Activated T-cell treated with anti-CD3 and anti-CD28 coated beads for 4 hours (primary cell): ENCODE measurements around the gene XRCC5.
"Not testable (repeated sequence)": the region's sequence is repeated elsewhere in the genome, so short reads cannot be mapped to it uniquely, and the experiment has no call there.

Experiments
- DNase-seq: peaks from one replicate; pipeline ENCODE4 v3.0.0-alpha.2; 2020

XRCC5 gene

DNA sequence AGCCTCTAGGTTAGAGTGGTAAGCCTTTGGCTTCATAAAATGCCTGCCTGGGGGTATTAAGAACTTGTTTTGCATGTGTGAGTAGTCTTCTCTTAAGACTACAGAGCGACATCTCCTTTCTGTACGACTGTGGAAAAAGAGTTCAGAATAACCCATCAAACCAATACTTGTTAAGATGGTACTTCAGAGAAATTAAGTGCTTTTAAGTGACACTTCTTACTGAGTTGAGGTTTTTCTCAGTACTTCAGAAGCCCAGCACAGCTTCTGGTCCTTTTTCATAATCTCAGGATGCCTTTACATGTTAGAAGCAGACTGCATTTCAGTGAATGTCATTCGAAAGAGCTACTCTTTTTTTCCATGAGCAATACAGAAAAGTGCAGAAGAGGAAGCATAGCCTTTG, 10.8 kb downstream of the XRCC5 start:
- DNase-seq, result no peak

DNA sequence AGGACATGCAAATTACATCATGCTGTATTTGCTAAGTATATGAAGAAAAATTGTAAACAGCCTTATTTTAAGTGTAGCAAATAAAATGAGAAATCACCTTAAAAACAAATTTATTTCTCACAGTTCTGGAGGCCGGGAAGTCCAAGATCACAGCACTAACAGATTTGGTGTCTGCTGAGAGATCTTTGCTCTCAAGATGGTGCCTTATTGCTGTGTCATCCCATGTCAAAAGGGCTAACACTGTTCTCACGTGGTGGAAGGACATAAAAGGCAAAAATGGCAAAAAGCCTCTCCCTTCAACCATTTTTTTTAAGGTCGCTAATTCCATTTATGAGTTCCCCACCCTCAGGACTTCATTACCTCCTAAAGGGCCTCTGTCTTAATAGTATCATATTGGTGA, 12.1 kb downstream of the XRCC5 start:
- no peak for DNase-seq

DNA sequence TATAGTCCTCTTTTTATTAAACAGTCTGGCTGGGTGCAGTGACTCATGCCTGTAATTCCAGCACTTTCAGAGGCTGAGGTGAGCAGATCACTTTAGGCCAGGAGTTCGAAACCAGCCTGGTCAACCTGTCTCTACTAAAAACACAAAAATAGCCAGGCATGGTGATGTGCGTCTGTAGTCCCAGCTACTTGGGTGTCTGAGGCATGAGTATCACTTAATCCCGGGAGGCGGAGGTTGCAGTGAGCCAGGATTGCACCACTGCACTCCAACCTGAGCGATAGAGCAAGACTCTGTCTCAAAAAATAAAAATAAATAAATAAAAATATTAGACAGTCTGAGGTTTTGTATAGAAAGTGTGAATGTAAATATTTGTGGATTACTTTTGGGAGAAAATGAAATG, 17.8 kb downstream of the XRCC5 start:
- DNase-seq, result no peak

DNA sequence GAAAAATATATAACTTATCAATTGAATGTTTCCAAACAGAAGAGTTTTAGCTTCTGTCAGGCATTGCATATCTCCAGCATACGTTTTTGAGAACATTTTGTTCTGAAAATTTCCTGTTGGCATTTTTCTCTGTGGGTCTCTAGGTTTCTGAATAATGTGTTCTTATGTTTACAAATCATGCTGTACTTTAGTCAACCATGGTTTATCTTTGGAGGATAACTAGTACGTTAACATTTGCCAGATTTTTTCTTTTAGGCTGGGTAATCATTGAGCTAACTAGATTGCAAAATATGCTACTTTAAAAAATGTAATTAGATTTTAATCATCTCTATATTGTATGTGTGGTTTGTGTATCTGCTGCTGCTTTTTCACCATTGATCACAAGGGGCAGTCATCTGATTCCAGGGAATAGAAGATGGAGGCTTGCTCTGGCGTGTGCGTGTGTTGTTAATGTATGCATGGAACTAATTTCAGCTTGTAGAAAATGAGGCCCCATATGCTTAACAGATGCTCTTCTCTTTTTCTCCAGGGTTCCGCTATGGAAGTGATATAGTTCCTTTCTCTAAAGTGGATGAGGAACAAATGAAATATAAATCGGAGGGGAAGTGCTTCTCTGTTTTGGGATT, 21.3 kb downstream of the XRCC5 start:
- DNase-seq, result no peak

DNA sequence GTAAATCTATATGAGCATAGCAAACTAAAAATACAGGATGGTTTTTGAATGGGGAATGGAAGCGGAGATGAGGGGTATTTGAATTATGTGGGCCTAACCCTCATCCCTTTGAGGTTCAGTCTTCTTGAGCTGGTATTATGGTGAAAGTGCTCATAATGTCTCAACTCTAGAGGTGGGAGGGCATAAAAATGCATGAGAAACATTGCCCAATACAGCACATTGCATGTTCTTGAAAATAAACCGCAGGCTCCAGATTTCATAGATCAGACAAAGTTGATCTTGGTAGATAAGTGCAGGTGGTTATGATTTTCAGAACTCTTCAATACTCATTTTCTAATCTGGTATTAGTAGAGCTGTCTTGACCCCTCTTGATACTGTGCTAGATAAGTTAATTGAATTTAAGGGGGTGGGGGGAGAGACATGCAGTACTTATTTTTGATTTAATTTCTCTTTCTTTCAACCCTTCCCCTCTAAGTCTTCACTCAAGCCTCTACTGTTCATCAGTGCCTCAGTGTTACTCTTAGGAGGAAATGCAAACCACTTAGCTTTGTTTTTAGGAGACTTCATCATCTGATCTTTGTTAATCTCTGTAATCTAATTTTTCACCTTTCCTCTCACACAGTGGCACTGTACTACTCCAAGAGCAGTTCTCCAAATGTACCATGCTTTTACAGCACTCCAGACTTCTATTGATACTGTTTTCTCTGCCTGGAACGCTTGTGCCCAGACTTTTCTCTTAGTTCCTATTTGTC, 22.2 kb downstream of the XRCC5 start:
- DNase-seq, result no peak

DNA sequence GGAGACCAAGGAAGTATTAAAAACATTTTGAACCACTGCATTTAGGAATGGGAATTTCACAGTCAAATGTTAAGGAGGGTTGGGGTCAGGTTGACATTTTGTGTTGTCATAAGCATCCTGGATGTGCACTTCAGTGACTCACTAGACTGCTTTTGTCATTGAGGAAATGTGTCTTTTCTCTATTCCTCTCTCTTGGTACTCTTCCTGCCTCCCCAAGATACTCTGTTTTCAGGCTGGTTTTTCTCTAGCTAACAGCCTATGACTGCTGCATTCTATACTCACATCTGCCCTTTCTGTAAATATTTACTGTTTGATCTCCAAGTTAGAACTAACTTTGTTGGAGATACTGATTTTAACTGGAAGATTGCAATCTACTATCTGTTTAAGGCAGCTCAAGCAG, 23.4 kb downstream of the XRCC5 start:
- no peak for DNase-seq

DNA sequence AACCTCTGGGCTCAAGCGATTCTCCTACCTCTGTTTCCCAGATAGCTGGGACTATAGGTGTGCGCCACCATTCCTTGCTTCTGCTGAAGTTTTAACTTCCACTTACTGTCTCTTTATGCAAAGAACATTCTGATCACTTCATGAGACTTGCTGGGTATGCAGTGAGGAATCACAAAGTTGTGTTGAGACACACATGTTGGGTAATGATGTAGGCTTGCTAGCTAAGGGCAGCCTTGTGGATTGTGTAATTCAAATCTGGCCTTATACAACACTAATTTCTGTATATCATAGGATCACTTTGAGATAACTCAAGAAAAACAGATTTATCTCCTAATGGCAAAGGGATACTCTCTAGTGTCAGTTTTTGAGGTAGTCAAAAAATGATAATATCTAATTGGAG, 24.2 kb downstream of the XRCC5 start:
- DNase-seq, result no peak

DNA sequence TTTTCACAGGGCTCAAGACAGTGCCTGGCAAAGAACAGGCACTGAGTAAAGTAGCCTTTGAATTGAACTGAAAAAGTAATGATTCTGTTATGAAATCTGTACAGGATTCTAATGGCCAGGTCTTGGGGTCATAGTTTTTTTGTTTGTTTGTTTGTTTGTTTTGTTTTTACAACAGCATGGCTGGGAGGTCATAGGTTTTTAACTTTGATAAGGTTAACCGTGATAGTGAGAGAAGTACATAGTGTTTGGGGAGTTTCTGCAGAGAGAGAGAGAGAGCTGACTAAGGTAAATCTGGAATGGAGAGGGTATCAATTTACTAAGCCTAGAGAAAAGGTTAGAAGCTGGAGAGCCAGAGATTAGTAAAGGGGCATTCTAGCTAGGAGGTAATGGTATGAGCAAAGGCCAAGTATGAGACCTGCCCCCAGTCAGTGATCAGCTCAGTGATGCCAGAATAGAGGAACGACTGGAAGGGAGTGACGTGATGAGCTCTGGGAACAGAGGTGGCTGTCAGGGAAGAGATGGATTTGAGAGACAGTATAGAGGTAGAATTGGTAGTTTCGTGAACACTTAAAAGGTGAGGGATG, 25.9 kb downstream of the XRCC5 start:
- DNase-seq, result no peak

DNA sequence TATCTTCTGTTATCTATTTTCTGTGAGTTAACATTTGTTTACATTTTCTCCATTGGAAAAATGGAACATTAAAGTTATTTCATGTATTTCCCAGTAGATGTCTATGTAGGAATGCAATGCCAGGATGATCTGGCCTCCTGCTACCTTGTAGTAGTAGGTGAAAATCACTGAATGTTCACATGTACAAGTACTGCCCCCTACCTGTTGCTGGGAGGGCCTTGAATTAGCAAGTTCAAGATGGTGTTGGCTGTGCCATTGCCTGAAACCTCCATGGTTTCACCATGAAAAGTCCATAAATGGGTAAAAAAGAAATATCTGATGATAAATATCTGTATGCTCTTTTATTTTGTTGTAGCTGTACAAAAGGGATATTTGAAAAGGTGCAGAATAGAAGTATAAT, 30.7 kb downstream of the XRCC5 start:
- DNase-seq, result no peak

DNA sequence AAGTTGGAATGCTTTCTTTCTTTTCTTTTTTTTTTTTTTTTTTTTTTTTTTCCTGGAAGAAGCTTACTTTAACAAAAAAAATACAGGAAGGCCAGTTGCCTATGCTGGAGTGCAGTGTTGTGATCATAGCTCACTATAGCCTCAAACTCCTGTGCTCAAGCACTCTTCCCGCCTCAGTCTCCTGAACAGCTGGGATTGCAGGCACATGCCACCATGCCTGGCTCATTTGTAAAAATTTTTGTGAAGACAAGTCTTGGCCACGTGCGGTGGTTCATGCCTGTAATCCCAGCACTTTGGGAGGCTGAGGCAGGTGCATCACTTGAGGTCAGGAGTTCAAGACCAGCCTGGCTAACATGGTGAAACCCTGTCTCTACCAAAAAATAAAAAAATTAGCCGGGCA, 32.4 kb downstream of the XRCC5 start:
- DNase-seq, result not testable (repeated sequence)

DNA sequence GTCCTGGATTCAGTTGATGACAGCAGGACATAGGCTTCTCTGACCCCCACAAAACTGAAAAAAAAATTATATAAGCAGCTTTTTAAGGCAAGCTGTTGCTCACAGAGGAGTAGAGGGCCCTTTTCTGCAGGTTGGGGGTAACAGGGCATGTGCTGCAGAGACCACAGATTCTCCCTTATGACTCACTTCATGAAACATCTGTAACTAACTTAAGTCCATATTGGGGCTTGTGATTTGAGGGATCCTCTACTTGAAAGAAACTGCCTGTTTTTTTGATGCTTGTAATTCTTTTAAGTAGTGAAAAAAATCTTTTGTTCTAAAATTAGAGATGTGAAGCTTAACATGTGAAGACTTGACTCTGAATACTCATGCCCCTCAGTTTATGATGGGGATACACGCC, 33.4 kb downstream of the XRCC5 start:
- no peak for DNase-seq

DNA sequence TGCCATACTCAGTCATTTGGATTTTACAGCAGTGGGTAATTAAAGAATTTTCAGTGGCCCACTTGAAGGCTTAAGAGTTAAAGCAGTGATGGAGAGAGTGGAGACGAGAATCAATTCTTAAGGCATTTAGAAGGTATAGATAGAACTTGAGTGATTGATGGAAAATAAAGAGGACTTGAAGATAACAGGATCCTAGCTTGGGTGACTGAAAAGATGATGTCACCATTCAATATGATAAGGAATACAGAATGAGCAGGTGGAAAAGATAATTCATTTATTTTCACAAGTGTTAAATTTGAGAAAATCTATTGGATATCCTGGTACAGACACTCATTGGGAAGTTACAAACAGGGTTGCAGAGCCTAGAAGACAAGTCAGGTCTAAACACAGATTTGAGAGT, 35.2 kb downstream of the XRCC5 start:
- DNase-seq, result no peak

DNA sequence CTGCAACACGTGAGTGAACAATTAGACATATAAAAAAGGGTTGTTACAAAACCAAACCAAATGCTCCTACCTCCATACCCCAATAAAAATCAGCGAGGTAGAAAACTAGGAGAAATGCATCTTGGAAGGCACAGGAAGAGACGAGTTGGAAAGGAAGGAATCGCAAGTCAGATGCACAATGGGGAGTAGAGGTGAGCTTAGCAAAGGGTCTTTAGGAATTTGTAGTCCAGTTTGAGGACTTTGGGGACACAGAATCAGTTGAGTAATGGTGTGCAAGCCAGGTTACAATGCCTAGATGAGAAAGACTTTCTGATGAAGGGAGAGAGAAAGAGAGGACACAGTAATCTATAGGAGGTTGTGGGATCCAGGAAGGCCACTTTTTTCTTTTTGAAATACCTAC, 35.7 kb downstream of the XRCC5 start:
- DNase-seq, result no peak

DNA sequence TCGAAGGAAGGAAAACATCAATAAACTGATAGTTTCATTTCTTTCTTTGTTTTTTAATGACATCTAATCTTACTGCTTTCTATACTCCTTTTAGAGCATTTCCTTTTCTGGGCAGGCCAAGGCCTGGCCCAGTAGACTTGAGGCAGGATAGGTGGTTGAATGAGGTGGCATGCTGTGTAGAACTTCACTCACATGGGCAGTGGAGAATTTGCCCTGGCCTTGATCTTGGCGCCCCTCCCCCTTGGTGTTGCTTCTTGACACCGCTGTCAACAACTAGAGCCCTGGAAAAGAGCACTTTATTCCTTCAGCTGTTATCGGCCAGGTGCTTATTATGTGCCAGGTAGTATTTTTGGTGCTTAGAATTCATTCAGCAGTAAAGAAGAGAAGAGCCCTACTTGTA, 37.4 kb downstream of the XRCC5 start:
- no peak for DNase-seq

DNA sequence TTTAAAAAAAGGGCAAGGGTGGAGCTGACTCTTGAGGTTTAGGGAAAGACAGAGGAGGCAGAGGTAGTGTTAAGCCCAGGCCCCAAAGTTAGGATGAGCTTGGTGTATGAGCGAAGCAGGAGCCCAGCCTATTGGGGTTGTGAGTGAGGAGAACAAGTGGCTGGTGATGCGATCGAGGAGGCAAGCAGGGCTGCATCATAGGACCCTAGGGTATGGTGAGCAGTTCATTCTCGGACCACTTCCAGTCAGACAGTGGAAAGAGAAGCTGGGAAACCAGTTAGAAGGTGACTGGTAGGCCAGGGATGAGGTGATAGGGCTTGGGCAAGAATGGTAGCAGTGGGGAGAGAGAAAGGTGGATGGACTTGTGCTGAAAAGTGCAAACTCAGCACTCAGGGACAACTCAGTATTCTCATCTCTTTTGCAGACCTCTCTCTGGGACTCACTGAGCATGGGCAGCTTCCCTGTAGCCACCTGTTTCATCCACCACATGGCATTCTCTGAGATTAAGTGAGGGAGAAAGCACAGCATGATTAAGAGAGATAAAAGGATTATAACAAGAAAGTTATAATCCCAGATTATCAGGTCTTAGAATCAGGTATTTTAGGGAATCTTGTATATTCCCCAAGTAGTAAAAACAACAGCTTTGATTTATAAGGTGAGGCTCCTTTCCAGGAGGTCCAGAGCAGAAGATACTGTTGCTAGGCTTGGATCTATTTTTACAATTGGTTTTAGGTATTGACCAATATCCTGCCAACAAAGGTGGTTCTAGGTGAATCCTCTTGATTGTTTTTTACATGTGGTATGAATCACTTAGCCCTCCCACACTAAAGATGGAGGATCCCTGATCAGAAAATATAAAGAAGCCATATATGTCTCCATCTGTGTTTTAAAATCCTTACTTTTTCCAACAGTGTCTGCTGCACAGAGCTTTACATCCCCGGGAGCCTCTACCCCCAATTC, 38.3 kb downstream of the XRCC5 start:
- DNase-seq, result no peak

DNA sequence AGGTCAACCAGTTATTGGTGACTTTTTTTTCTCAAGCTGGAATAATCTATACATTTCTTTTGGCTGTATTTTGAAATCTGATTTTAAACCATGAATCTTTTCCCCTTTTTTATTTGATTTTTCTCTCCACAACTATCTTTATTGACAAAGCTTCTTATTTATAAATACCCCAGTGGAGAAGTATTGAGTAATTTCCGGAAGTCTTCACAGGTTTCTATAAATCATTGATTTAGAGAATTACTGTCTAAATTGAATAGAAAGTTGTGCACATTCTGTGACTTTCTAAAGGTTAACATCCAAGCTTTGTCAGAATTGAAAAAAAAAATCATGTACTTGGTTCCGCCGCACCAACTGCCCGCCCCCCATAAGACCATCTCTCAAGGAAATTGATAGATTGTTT, 39.8 kb downstream of the XRCC5 start:
- no peak for DNase-seq

DNA sequence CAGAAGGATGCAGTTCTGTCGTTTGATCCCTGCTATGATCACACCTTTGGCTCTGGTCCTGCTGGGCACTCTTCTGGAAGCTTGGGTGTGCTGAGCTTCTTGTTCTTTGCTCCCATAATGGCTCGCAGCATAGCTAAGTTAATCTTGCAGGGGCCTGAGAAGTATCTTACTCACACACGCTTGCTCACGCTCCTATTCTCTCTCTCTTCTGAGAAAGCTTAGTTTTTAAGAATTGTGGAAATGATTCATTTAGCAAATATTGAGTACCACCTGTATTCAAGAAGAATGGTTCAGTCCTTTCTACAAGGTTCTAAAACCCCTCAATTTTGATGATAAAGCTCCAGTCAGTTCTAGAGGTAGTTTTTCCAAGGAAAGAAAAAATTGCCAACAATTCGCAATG, 40.6 kb downstream of the XRCC5 start:
- no peak for DNase-seq

DNA sequence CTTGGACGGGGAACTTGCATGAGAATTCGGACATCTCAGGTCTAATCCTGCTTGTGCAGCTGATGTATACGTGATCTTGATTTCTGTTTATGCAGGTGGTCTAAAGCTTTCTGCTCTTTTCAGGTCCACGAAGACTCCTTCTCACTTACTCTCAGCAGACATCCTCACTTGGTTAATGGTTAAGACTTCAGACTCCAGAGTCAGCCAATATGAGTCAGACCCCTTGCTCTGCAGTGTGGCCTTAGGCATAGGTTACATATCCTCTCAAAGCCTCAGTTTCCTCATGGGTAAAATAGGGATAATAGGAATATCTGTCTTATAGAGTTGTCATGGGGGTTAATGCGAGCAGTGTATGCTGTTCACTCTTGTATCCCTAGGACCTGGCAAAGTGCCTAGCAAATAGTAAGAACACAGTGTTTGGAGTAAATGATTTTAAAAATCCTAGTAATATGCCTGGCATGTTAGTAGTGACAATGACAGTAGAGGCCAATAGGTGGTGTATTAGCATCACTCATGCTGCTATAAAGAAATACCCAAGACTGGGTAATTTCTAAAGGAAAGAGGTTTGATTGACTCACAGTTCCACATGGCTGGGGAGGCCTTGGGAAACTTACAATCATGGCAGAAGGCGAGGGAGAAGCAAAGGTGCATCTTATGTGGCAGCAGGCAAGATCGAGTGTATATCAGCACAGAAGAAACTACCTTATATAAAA, 42.3 kb downstream of the XRCC5 start:
- no peak for DNase-seq

DNA sequence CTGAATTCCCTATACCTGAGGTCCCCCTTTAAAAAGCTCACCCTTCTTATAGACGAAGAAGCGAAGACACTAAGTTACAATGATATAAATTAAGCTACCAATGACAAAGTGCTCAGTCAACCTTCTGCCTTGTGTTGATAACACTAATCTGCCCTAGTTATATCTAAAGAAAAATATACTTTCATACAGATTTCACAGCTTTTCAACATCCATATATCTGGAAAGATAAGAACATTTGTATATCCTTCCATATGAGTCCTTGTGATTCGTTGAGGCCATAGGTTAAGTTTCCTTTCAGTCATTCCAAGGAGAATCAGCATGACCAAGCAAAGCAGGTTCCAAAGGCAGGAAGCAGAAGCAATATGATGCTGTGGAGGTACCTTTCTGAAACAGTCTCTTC, 46.8 kb downstream of the XRCC5 start:
- DNase-seq, result no peak

DNA sequence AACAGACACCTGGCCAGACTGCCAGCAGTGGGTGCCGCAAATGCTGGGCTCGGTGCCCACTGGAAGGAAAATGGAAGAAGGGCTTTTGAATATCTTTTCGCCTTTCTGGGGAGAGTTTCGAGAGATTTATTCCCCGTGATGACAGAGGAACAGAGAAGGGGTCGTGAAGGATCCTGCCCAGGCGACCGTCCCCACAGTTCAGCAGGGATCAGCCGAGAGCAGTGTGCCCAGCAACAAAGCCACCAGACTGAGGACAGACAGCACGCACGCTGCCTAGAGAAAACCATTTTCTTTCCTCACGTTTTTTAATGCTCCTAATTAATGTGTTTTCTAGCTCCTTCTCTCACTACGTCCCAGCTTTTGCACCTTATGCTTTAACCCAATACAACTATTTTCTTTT, 47.7 kb downstream of the XRCC5 start:
- no peak for DNase-seq

DNA sequence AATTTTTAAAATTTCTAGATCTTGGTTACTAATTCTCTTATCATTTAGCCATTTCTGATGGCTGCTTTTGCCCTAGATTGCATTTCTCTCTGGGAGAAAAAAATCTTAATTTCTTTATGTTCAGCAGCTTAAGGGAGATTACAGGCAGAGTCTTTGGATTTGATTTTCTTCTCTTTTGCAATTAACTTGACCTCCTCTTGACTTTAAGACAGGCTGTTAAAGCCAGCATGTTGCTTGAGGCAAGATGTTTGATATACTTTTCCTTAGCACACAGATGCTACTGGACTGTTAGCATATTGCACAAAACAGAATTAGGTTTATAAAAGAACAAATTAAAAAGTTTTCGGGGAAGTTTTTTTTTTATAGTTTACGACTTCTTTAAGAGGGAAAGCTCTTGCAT, 50.0 kb downstream of the XRCC5 start:
- no peak for DNase-seq

DNA sequence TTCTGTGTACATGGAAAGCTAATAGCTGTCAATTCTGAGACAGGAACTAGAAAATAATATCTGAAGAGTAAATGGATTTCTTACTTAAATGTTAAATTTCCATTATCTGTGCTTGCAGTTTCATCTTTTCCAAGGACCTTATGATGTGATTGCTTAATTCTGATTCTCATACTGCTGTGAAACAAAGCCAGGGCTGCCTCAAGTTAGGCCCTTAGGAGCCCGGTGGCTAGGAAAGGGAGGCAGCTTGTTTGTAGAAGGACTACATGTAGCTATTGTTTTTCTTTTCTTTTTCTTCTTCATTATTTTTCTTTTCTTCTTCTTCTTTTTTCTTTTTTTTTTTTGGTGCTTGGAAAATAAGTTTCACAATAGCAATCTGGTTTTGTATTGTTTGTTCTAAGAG, 50.5 kb downstream of the XRCC5 start:
- DNase-seq, result no peak

DNA sequence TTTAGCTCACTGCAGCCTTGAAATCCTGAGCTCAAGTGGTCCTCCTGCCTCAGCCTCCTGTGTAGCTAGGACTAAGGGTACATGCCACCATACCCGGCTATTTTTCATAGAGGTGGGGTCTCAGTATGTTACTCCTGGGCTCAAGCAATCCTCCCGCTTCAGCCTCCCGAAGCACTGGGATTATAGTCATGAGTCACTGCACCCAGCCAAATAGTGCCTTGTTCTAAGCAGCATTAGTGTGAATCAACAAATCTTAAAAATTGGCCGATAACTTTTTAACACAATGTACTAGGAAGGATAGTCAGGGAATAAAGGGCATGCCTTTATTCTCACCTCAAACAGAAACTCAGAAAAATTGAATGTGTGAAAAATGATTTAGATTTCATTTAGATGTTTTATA, 51.6 kb downstream of the XRCC5 start:
- DNase-seq, result no peak
